ENCODE measurements around the gene PHOX2A.

DNA sequence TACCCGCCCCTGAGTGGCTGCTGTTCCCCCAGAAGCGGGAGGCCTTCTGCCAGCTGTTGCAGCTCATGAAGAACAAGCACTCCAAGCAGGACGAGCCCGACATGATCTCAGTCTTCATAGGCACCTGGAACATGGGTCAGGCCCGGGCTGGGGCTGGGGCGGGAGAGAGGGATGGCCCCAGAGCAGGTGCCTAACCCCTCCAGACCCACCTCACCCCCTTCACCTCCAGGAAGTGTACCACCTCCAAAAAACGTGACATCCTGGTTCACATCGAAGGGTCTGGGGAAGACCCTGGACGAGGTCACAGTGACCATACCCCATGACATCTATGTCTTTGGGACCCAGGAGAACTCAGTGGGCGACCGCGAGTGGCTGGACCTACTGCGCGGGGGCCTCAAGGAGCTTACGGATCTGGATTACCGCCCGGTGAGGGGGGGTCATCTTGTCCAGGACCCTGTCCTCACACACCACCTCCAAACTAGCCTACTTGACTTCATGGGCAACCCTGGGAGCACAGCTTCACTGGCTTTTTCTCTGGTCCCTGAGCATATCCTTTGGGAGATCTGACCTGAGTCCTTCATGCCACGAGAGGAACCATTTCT lies 13.1 kb downstream of the PHOX2A start:
- TF ChIP-seq, protein P1, sequence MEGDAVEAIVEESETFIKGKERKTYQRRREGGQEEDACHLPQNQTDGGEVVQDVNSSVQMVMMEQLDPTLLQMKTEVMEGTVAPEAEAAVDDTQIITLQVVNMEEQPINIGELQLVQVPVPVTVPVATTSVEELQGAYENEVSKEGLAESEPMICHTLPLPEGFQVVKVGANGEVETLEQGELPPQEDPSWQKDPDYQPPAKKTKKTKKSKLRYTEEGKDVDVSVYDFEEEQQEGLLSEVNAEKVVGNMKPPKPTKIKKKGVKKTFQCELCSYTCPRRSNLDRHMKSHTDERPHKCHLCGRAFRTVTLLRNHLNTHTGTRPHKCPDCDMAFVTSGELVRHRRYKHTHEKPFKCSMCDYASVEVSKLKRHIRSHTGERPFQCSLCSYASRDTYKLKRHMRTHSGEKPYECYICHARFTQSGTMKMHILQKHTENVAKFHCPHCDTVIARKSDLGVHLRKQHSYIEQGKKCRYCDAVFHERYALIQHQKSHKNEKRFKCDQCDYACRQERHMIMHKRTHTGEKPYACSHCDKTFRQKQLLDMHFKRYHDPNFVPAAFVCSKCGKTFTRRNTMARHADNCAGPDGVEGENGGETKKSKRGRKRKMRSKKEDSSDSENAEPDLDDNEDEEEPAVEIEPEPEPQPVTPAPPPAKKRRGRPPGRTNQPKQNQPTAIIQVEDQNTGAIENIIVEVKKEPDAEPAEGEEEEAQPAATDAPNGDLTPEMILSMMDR (IDR thresholded peaks at IDR 0.05; ENCODE audit: low read depth, low read length): no peak
- no peak for TF ChIP-seq EZH2phosphoT487 (IDR thresholded peaks at IDR 0.05; ENCODE audit: low read depth)

Data from OCI-LY3 (cell line).